PC-9 (cell line): Measurements from ENCODE around the gene PRICKLE2. TPM values are rescaled to one million over a fixed set of nuclear protein-coding genes. Genes with fewer than 3 reads are reported as not detected.

Experiments used
- BruUV-seq: library from RNA; stranded (reverse); fragments of 400-500 nt; replicated peaks from 2 replicates; lab custom pipeline; 2021; lab: Mats Ljungman, UMichigan
- CTCF ChIA-PET: fragments of 300-600 bp; sonication (Branson Sonifier 250); formaldehyde crosslinking; loops from one replicate; lab custom pipeline; 2022; ENCODE audit warnings: antibody characterized with exemption; lab: Charles Lee
- POLR2A ChIA-PET: fragments of 300-600 bp; sonication (Branson Sonifier 250); formaldehyde crosslinking; loops from one replicate; lab custom pipeline; 2022; ENCODE audit warnings: antibody characterized with exemption; ENCODE audit not compliant: unreplicated experiment; lab: Charles Lee
- DNase-seq, 2 experiments: peaks; one replicate each; pipeline versions ENCODE4 v3.0.0 to v3.0.0-alpha.2; 2015 to 2022; ENCODE audit warnings: mixed read lengths in 1 of 2
- H2AFZ ChIP-seq: fragments of 200-600 bp; sonication (generic); 2 replicates; pipeline ENCODE4 v1.8.1; 2017; ENCODE audit warnings: antibody characterized with exemption
- H3F3A ChIP-seq: fragments of 200-600 bp; sonication (generic); 2 replicates; pipeline ENCODE4 v1.8.1; 2017; ENCODE audit warnings: antibody characterized with exemption, mild to moderate bottlenecking, low read depth; ENCODE audit not compliant: insufficient read depth
- H3K27ac ChIP-seq: fragments of 200-600 bp; sonication (generic); 2 replicates; pipeline ENCODE4 v1.6.1; 2016; ENCODE audit warnings: mixed run types
- H3K27me3 ChIP-seq: fragments of 200-600 bp; sonication (generic); 2 replicates; pipeline ENCODE4 v1.6.1; 2016; ENCODE audit warnings: low read depth, mixed run types; ENCODE audit not compliant: insufficient read depth
- H3K36me3 ChIP-seq: fragments of 200-600 bp; sonication (generic); 2 replicates; pipeline ENCODE4 v1.6.1; 2016; ENCODE audit warnings: low read depth, mixed run types
- H3K4me1 ChIP-seq: fragments of 200-600 bp; sonication (generic); replicated peaks from 2 replicates; pipeline ENCODE4 v1.6.1; 2016; ENCODE audit warnings: mixed run types; ENCODE audit not compliant: insufficient read depth
- H3K4me2 ChIP-seq: fragments of 200-600 bp; sonication (generic); 2 replicates; pipeline ENCODE4 v1.6.1; 2017; ENCODE audit warnings: mixed run types
- H3K4me3 ChIP-seq: fragments of 200-600 bp; sonication (generic); 2 replicates; pipeline ENCODE4 v1.6.1; 2016; ENCODE audit warnings: mixed run types
- H3K79me2 ChIP-seq: fragments of 200-600 bp; sonication (generic); 2 replicates; pipeline ENCODE4 v1.6.1; 2017; ENCODE audit warnings: low read depth, mixed run types
- H3K9me2 ChIP-seq: fragments of 200-600 bp; sonication (generic); 2 replicates; pipeline ENCODE4 v1.8.1; 2017; ENCODE audit warnings: mild to moderate bottlenecking; ENCODE audit not compliant: insufficient read depth
- H3K9me3 ChIP-seq: fragments of 200-600 bp; sonication (generic); 2 replicates; pipeline ENCODE4 v1.8.1; 2016; ENCODE audit warnings: low read depth; ENCODE audit not compliant: insufficient read depth
- H4K20me1 ChIP-seq: fragments of 200-600 bp; sonication (generic); 2 replicates; pipeline ENCODE4 v1.8.1; 2017; ENCODE audit not compliant: insufficient read depth
- CTCF ChIP-seq: fragments of 200-600 bp; sonication (generic); conservative IDR thresholded peaks from 2 replicates; pipeline ENCODE4 v1.6.1; 2017; ENCODE audit warnings: mixed run types, antibody characterized with exemption, mild to moderate bottlenecking, moderate library complexity
- EZH2 ChIP-seq: fragments of 200-600 bp; sonication (generic); IDR thresholded peaks from 2 replicates; pipeline ENCODE4 v1.8.0; 2017; ENCODE audit warnings: antibody characterized with exemption, low read depth
- intact Hi-C: fragments of 100-400 bp; cut with micrococcal nuclease; formaldehyde crosslinking; loops from one replicate; pipeline ENCODE4 v1.10.0; 2022; ENCODE audit not compliant: unreplicated experiment
- total RNA-seq: library from RNA; stranded (reverse); gene quantifications from 2 replicates; pipeline ENCODE4 v1.2.3, GENCODE V29; 2021

The PRICKLE2 gene
- total RNA-seq, 1 experiment from 2014 or later: 7.9 TPM

GRCh38 chr3:64167351-64167750, 57.9 kb downstream of the PRICKLE2 start:
- CTCF ChIA-PET: no interaction called here
- no peak for TF ChIP-seq CTCF
- no peak for TF ChIP-seq EZH2
- Histone ChIP-seq H3K4me1 (peaks cover 6% of the 10 kb centered on the region; the same call in 1 of the 2 replicates), H3K27ac (no peak overlapping the region), H2AFZ (no peak overlapping the region), H3F3A (no peaks in the 10 kb centered on the region), H3K79me2 (no peaks in the 10 kb centered on the region), H3K4me3 (no peak overlapping the region), H3K36me3 (no peaks in the 10 kb centered on the region), H3K27me3 (no peaks in the 10 kb centered on the region), H4K20me1 (no peaks in the 10 kb centered on the region), H3K9me3 (no peaks in the 10 kb centered on the region), H3K9me2 (no peaks in the 10 kb centered on the region), H3K4me2 (no peak overlapping the region)
- intact Hi-C loops: no loop called here
- POLR2A ChIA-PET: no interaction called here
- no TSS peak for BruUV-seq
- no peak for DNase-seq

- H4K20me1 ChIP-seq: no peaks in the 10 kb centered on the region
- no peak overlapping the region for H3K4me2 ChIP-seq
- no peaks in the 10 kb centered on the region for H3K79me2 ChIP-seq
- no peak for DNase-seq
- no peaks in the 10 kb centered on the region for H3K9me3 ChIP-seq
- H3K4me3 ChIP-seq: no peak overlapping the region
- peaks cover 13% of the 10 kb centered on the region for H3K4me1 ChIP-seq
- CTCF ChIA-PET: no interaction called here
- no peaks in the 10 kb centered on the region for H3K9me2 ChIP-seq
- intact Hi-C loops: no loop called here
- no TSS peak for BruUV-seq
- H2AFZ ChIP-seq: no peak overlapping the region
- no peaks in the 10 kb centered on the region for H3F3A ChIP-seq
- POLR2A ChIA-PET: interaction anchor here (0.6 kb wide), 1 partner anchor 190 kb away, joined by 3 read pairs; no protein-coding TSS in a partner anchor
- H3K27me3 ChIP-seq: no peaks in the 10 kb centered on the region
- H3K36me3 ChIP-seq: no peaks in the 10 kb centered on the region
- no peak overlapping the region for H3K27ac ChIP-seq
- no peak for TF ChIP-seq EZH2
- no peak for TF ChIP-seq CTCF
These were observed 58.6 kb downstream of the PRICKLE2 start for GRCh38 chr3:64166584-64167162.

- Histone ChIP-seq H3K27ac (no peak overlapping the region), H3F3A (no peaks in the 10 kb centered on the region), H3K27me3 (no peaks in the 10 kb centered on the region), H3K9me3 (no peaks in the 10 kb centered on the region), H3K4me3 (no peak overlapping the region), H3K9me2 (no peaks in the 10 kb centered on the region), H4K20me1 (no peaks in the 10 kb centered on the region), H3K36me3 (no peaks in the 10 kb centered on the region), H2AFZ (no peak overlapping the region), H3K79me2 (no peaks in the 10 kb centered on the region), H3K4me1 (peaks cover 21% of the 10 kb centered on the region), H3K4me2 (no peak overlapping the region)
- intact Hi-C loops: no loop called here
- BruUV-seq: no TSS peak
- no peak for DNase-seq
- TF ChIP-seq EZH2 (no peak), CTCF (no peak)
- POLR2A ChIA-PET: no interaction called here
- CTCF ChIA-PET: no interaction called here
These were observed 60.9 kb downstream of the PRICKLE2 start for GRCh38 chr3:64164349-64164748.
